ENCODE data around the gene CAST.

- TF ChIP-seq POLR2AphosphoS5 (IDR thresholded peaks at IDR 0.05) (no peak), CTCF (IDR thresholded peaks at IDR 0.05 in 8 of 11, conservative IDR thresholded peaks at IDR 0.05 in 3 of 11) (no peak)
Observed at GRCh38 chr5:96733771-96734500, 71.8 kb downstream of the CAST start.

Data from spleen (tissue), 7 donors.